AG09319 (cell line): ENCODE results near the gene IFI30.

ENCODE experiments used
- DNase-seq: peaks from one replicate; pipeline ENCODE4 v3.0.0-alpha.2; 2010; ENCODE audit warnings: low read depth; ENCODE audit errors: extremely low read depth
- TF ChIP-seq, protein P1 (sequence below): IDR thresholded peaks from 2 replicates; pipeline ENCODE4 v1.5.1; 2011; ENCODE audit warnings: low read depth, mild to moderate bottlenecking, inconsistent platforms, low read length, moderate library complexity

The IFI30 gene

DNA sequence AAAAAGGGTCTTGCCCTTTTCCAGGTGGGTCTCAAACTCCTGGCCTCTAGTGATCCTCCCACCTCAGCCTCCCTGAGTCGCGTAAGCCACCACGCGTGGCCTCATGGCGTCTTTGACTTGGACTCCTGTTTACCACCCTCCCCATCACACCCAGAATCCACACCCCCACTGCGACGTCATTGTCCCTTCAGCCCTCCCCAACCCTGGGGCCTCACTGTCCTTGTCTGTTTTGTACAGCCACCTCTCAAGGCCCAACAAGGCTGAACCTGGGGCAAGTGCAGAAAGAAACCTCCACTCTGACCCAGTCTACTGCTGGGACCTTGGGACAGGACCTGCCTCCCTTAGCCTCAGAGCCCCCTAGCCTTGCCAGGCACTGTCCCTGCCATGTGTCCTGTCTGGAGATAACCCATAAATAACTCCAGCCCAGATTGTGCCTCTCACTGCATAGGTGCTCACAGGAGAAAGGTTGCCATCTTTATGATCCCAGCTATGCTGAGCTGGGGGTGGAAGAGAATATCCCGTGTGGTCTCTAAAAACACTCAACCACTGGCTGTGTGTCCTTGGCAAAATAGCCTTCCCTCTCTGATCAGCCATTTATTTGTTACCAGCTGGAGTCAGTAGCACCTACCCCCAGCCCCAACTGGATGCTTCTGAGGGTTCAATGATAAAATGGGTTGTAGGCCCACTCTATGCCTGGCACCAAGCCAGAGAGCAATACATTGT lies 1.8 kb upstream of the IFI30 start:
- no peak for DNase-seq
- TF ChIP-seq, protein P1, sequence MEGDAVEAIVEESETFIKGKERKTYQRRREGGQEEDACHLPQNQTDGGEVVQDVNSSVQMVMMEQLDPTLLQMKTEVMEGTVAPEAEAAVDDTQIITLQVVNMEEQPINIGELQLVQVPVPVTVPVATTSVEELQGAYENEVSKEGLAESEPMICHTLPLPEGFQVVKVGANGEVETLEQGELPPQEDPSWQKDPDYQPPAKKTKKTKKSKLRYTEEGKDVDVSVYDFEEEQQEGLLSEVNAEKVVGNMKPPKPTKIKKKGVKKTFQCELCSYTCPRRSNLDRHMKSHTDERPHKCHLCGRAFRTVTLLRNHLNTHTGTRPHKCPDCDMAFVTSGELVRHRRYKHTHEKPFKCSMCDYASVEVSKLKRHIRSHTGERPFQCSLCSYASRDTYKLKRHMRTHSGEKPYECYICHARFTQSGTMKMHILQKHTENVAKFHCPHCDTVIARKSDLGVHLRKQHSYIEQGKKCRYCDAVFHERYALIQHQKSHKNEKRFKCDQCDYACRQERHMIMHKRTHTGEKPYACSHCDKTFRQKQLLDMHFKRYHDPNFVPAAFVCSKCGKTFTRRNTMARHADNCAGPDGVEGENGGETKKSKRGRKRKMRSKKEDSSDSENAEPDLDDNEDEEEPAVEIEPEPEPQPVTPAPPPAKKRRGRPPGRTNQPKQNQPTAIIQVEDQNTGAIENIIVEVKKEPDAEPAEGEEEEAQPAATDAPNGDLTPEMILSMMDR: no peak

DNA sequence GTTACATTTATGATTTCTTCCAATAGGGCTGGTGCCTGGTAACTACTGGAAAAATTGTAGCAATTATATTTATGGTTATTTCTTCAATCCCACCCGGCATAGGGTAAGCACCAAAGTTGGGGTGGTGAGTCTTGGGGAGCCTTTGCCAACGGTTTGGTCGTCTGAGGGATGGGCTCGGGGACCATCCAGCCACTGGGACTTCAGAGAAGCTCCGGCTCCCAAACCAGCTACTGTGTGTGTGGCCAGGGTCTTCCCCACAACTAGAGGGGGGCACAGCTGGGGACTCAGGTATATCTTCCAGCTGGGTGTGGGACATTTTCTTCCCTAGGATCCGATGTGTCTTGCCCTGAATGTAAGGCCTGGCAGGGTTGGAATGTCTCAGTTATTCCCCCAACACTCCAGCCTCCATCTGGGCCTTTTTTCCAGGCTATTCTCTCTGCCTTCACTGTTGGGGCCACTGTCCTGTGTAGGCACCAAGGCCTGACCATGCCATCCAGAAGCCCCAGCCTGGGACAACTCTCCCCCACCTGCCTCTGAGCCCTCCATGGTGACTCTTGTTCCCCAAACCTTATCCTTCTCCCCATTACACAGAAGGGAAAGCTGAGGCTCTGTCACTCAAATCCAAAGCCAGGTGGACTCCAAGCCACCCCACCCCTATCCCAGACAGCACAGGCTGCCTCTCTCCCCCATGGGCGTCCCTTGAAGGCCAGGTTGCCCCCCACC lies 1.1 kb upstream of the IFI30 start:
- DNase-seq: no peak
- TF ChIP-seq, protein P1: no peak

DNA sequence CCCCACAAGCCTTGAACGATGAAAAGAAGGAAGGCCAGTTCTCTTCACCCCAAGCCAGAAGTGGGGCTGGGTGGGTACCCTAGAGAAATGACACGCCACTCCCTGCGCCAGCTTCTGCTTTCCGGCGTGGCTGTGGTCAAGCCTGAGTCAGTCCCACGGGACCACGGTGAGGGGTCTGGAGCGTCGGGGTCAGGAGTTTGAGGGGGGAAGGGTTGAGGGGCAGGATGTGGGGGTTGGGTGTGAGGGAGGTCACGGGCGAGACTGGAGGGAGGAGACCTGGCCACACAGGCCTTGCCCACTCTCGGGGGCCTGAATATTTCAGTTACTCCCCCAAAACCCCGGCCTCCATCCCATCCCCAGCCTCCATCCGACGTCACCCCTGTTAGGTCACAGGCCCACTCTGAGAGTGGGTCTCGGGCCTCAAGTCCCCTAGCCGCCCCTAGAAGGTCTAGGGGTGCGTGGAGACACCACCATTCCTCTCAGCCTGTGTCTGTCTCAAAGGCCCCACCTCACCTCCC lies 500 bp upstream of the IFI30 start:
- TF ChIP-seq, protein P1: no peak
- no peak for DNase-seq

DNA sequence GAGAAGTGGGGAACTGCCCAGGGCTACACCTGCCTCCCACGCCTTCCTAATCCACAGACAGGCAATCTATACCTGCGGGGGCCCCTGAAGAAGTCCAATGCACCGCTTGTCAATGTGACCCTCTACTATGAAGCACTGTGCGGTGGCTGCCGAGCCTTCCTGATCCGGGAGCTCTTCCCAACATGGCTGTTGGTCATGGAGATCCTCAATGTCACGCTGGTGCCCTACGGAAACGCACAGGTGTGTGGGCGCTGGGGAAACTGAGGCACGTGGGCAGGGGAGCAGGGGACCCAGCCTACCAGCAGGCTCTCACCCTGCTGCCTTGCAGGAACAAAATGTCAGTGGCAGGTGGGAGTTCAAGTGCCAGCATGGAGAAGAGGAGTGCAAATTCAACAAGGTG lies 1.4 kb downstream of the IFI30 start:
- TF ChIP-seq, protein P1: no peak
- no peak for DNase-seq

DNA sequence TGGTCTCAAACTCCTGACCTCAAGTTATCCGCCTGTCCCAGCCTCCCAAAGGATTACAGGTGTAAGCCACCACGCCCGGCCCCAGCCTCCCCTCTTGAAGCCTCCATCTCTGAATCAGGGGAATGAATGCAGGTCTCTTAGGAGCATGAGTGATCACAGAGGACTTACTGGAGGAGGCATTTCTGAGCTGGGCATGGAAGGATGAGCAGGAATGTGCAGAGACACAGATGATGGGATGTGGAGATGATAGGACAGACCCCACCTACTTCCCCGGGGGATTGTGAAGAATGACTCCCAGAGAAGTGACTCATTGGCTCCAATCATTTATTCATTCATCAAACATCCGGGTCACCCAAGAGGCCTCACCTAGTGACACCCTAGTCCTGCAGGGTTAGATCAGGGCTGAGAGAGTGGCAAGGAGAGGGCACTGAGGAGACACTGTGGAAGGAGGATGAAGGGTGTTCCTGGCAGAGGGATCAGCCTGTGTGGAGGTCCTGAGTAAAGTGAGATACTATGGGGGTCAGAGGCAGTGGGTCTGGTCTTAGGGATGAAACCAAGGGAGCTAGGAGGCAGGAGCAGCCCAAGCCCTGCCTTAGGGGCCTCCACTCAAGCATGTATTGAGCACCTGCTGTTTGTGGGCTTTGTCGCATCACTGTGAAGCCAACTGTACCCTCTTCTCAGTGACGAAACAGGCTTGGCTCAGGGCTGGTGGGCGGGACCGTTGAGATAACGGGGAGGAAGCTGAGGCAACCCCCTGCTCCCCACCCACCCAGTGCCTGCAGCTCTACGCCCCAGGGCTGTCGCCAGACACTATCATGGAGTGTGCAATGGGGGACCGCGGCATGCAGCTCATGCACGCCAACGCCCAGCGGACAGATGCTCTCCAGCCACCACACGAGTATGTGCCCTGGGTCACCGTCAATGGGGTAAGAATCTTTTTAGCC lies 3.0 kb downstream of the IFI30 start:
- TF ChIP-seq, protein P1: no peak
- no peak for DNase-seq

DNA sequence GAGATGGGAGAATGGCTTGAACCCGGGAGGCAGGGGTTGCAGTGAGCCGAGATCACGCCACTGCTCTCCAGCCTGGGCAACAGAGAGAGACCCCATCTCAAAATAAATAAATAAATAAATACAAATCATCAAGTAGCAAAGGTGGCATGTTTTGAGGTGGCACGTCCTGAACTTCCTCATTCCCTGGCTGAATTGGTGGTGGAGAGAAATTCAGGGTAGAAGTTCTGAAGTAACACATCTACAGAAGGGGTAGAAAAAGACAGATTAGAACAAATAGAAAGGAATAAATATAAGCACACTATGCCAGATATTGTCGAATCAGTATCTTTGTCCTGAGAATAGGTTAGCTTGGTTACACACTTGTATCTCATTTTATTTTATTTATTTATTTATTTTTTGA lies 6.3 kb downstream of the IFI30 start:
- TF ChIP-seq, protein P1: no peak
- DNase-seq: no peak

DNA sequence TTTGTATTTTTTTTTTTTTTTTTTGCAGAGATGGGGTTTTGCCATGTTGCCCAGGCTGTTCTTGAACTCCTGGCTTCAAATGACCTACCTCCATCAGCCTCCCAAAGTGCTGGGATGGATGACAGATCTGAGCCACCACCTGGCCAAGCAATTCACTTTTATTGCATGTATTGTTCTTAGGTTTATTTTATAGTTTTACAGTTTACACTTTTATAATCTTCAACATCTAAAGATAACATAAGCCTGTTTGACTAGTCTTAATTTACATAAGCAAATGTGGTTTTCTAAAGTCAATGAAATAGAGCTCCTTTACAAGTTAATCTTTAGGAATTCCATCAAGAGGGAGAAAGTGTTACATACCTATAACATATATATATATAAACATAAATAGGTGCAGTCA lies 9.9 kb downstream of the IFI30 start:
- DNase-seq: no peak
- TF ChIP-seq, protein P1: no peak
